Trophoblast cell (in vitro differentiated cells and primary cell): Measurements from ENCODE around the gene COQ8B.

Experiments used
- DNase-seq, 2 donors: peaks; one replicate each; pipeline ENCODE4 v3.0.0-alpha.2; 2016
- H2AFZ ChIP-seq: 2 replicates; pipeline ENCODE4 v1.6.1; 2013; ENCODE audit warnings: low read length, moderate library complexity, mild to moderate bottlenecking; ENCODE audit not compliant: insufficient read depth, poor library complexity
- H2AK5ac ChIP-seq: 2 replicates; pipeline ENCODE4 v1.6.1; 2013; ENCODE audit warnings: mild to moderate bottlenecking, low read length
- H2BK120ac ChIP-seq: 2 replicates; pipeline ENCODE4 v1.6.1; 2013; ENCODE audit warnings: low read length, mild to moderate bottlenecking, moderate library complexity; ENCODE audit not compliant: insufficient read depth, poor library complexity
- H2BK12ac ChIP-seq: 2 replicates; pipeline ENCODE4 v1.6.1; 2013; ENCODE audit warnings: mild to moderate bottlenecking, low read length, moderate library complexity
- H2BK5ac ChIP-seq: 2 replicates; pipeline ENCODE4 v1.6.1; 2013; ENCODE audit warnings: low read length, low read depth, moderate library complexity, mild to moderate bottlenecking; ENCODE audit not compliant: poor library complexity
- H3K14ac ChIP-seq: 2 replicates; pipeline ENCODE4 v1.6.1; 2013; ENCODE audit warnings: mild to moderate bottlenecking, low read length
- H3K18ac ChIP-seq: 2 replicates; pipeline ENCODE4 v1.6.1; 2013; ENCODE audit warnings: mild to moderate bottlenecking, low read length
- H3K23ac ChIP-seq: 2 replicates; pipeline ENCODE4 v1.6.1; 2013; ENCODE audit warnings: low read length
- H3K27ac ChIP-seq: 2 replicates; pipeline ENCODE4 v1.5.1; 2013; ENCODE audit warnings: low read depth, mild to moderate bottlenecking, inconsistent platforms, low read length, moderate library complexity
- H3K27me3 ChIP-seq: 2 replicates; pipeline ENCODE4 v1.6.1; 2013; ENCODE audit warnings: inconsistent platforms, mild to moderate bottlenecking, low read length, moderate library complexity; ENCODE audit not compliant: insufficient read depth
- H3K36me3 ChIP-seq, 2 experiments: 1 replicate in 1 of 2; 2 replicates in 1 of 2; pipeline ENCODE4 v1.6.1; 2013; ENCODE audit warnings: low read length in 2 of 2, mild to moderate bottlenecking in 2 of 2, moderate library complexity in 1 of 2; ENCODE audit not compliant: insufficient read depth in 2 of 2, control insufficient read depth in 1 of 2
- H3K4ac ChIP-seq: 2 replicates; pipeline ENCODE4 v1.6.1; 2013; ENCODE audit warnings: low read depth, mild to moderate bottlenecking, low read length, moderate library complexity
- H3K4me1 ChIP-seq, 2 experiments: 1 replicate in 1 of 2; 2 replicates in 1 of 2; pipeline ENCODE4 v1.6.1; 2013; ENCODE audit warnings: low read length in 2 of 2, mild to moderate bottlenecking in 2 of 2, moderate library complexity in 1 of 2; ENCODE audit not compliant: insufficient read depth in 2 of 2, control insufficient read depth in 1 of 2
- H3K4me2 ChIP-seq: 2 replicates; pipeline ENCODE4 v1.6.1; 2013; ENCODE audit warnings: inconsistent platforms, mild to moderate bottlenecking, low read length, moderate library complexity
- H3K4me3 ChIP-seq: 2 replicates; pipeline ENCODE4 v1.5.1; 2013; ENCODE audit warnings: mild to moderate bottlenecking, low read depth, low read length, inconsistent platforms
- H3K79me1 ChIP-seq: one replicate; pipeline ENCODE4 v1.6.1; 2013; ENCODE audit warnings: low read length
- H3K79me2 ChIP-seq: 2 replicates; pipeline ENCODE4 v1.6.1; 2013; ENCODE audit warnings: low read length, mild to moderate bottlenecking; ENCODE audit not compliant: control insufficient read depth, insufficient read depth, poor library complexity
- H3K9ac ChIP-seq: 2 replicates; pipeline ENCODE4 v1.6.1; 2013; ENCODE audit warnings: mild to moderate bottlenecking, low read length
- H3K9me3 ChIP-seq: 2 replicates; pipeline ENCODE4 v1.6.1; 2013; ENCODE audit warnings: low read depth, mild to moderate bottlenecking, control low read depth, inconsistent platforms, low read length; ENCODE audit not compliant: insufficient read depth
- H4K12ac ChIP-seq: 2 replicates; pipeline ENCODE4 v1.6.1; 2013; ENCODE audit warnings: low read depth, mild to moderate bottlenecking, low read length, moderate library complexity
- H4K8ac ChIP-seq: 2 replicates; pipeline ENCODE4 v1.6.1; 2013; ENCODE audit warnings: low read depth, mild to moderate bottlenecking, low read length, moderate library complexity
- H4K91ac ChIP-seq: one replicate; pipeline ENCODE4 v1.6.1; 2013; ENCODE audit warnings: low read depth, mild to moderate bottlenecking, low read length, moderate library complexity
- WGBS: extraction: QIAGEN DNeasy Blood & Tissue Kit; methylation state at CpG from one replicate; pipeline ENCODE4 v1.1.7; 2013; ENCODE audit warnings: missing lambda C conversion rate; ENCODE audit not compliant: insufficient read length, insufficient coverage; ENCODE audit errors: extremely low coverage; 5-methylcytosine and 5-hydroxymethylcytosine counted together

The COQ8B gene

DNA sequence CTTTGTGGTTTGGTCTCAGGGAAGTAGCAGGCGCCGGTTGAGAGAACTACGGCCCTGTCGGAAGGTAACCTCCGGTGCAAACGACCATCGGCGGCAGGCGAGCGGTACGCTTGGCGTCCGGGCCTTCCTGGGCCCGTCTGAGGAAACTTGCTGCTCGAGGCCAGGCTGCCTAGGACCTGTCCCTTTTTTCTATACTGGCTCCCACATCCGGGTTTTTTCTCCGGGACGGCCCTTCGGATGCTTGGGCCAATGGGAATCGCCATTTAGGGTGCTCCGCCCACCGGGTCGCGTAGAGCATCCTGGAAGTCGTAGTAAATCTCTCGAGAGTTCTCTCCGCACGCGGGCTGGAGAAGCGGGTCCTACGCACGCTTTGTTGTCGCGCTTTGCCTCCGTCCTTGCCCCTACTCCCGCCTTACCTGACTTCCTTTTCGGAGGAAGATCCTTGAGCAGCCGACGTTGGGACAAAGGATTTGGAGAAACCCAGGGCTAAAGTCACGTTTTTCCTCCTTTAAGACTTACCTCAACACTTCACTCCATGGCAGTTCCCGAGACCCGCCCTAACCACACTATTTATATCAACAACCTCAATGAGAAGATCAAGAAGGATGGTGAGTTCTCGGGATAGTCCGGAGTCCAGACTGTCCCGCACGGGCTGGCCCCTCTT is 34.3 kb upstream of the COQ8B start, which contains the start of gene SNRPA:
SNRPA (plus strand) TSS at position 330 of the 664 bp plus-strand sequence; CDS start at position 536, 206 bp downstream.
- H2AFZ ChIP-seq = peak within 1 kb of the TSS; percentile 62

DNA sequence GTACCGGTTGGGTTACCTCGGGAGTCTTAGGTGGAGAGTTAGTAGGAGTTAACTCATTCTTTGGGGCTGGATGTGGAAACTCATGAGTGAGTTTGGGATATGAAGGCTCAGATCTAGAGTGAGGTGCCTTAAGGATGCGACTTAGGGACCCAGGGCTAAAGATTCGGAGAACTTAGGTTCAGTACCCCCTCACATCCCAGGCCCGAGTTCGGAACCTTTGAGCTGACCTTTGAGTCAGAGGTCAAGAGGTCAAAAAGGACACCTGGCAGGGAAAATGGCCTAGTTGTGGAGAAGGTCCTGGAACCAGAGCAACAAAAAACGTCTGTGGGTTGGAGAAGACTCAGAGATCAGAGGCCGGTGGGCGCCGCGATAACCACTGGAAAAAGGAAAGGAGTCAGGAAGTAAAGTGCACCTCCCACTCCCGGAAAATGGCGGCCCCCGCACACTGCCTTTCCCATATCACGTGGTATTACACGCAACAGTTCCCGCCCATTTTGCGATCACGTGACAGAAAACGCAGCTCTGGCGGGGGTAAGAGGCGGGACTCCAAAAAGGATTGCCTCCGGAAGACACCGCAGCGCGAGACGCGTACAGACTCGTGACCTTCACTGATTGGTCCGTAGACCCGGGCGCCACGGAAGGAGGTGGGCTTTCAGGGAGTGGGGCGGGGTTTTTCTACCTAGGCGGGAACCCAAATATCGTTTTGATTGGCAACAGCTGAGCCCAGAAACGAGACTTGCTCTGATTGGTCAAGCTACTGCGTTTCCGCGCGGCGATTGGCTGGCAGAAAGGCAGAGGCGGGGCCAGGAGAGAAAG is 33.6 kb upstream of the COQ8B start, which contains the start of gene ACTMAP:
ACTMAP (minus strand) TSS at position 420 of the 816 bp plus-strand sequence. CDS start 674 bp downstream, outside the sequence.
- Histone ChIP-seq H2BK12ac (peak within 1 kb of the TSS; percentile 85), H3K27me3 (no peaks in the 10 kb centered on the region), H3K23ac (no peak within 1 kb of the TSS), H3K9me3 (no peaks in the 10 kb centered on the region), H4K12ac (peak within 1 kb of the TSS; percentile 83), H3K27ac (peak within 1 kb of the TSS; percentile 91), H3K36me3 (peaks cover 1 to 4% of the 10 kb centered on the region in 2 experiments), H2BK5ac (peak within 1 kb of the TSS; percentile 92), H2AFZ (peak within 1 kb of the TSS; percentile 62), H3K4me1 (peaks cover 29 to 31% of the 10 kb centered on the region in 2 experiments), H3K79me1 (peaks cover 29% of the 10 kb centered on the region), H3K4me3 (peak within 1 kb of the TSS; percentile 93), H3K14ac (peak within 1 kb of the TSS; percentile 94), H3K79me2 (peaks cover 28% of the 10 kb centered on the region), H4K8ac (peak within 1 kb of the TSS; percentile 98), H3K4me2 (peak within 1 kb of the TSS; percentile 68), H2BK120ac (peak within 1 kb of the TSS; percentile 91), H2AK5ac (peak within 1 kb of the TSS; percentile 93), H4K91ac (peak within 1 kb of the TSS; percentile 98), H3K18ac (peak within 1 kb of the TSS; percentile 90), H3K4ac (peak within 1 kb of the TSS; percentile 92), H3K9ac (peak within 1 kb of the TSS; percentile 97)
- peak; percentile 100 for DNase-seq
- no CpG with 5 or more reads among the region's 43 CpGs for WGBS

More for the DNA sequence above, 34.3 kb upstream of the COQ8B start, which contains the start of gene SNRPA:
- H4K8ac ChIP-seq = peak within 1 kb of the TSS; percentile 98
- peak within 1 kb of the TSS; percentile 92 for H2BK5ac ChIP-seq
- H3K27me3 ChIP-seq = no peaks in the 10 kb centered on the region
- H2AK5ac ChIP-seq = peak within 1 kb of the TSS; percentile 93
- peak within 1 kb of the TSS; percentile 94 for H3K14ac ChIP-seq
- H3K79me1 ChIP-seq = peaks cover 29% of the 10 kb centered on the region
- peak within 1 kb of the TSS; percentile 93 for H3K4me3 ChIP-seq
- no peaks in the 10 kb centered on the region for H3K9me3 ChIP-seq
- peaks cover 35% of the 10 kb centered on the region for H3K79me2 ChIP-seq
- H3K23ac ChIP-seq = no peak within 1 kb of the TSS
- H4K91ac ChIP-seq = peak within 1 kb of the TSS; percentile 98
- peak within 1 kb of the TSS; percentile 83 for H4K12ac ChIP-seq
- peak within 1 kb of the TSS; percentile 91 for H3K27ac ChIP-seq
- H3K18ac ChIP-seq = peak within 1 kb of the TSS; percentile 90
- H3K36me3 ChIP-seq = peaks cover 9 to 11% of the 10 kb centered on the region in 2 experiments
- peak; percentile 99 to 100 for DNase-seq
- peak within 1 kb of the TSS; percentile 91 for H2BK120ac ChIP-seq
- peak within 1 kb of the TSS; percentile 30 for H2BK12ac ChIP-seq
- peak within 1 kb of the TSS; percentile 68 for H3K4me2 ChIP-seq
- H3K4ac ChIP-seq = peak within 1 kb of the TSS; percentile 98
- H3K4me1 ChIP-seq = peaks cover 33 to 34% of the 10 kb centered on the region in 2 experiments
- H3K9ac ChIP-seq = peak within 1 kb of the TSS; percentile 97
- no CpG with 5 or more reads among the region's 46 CpGs for WGBS

DNA sequence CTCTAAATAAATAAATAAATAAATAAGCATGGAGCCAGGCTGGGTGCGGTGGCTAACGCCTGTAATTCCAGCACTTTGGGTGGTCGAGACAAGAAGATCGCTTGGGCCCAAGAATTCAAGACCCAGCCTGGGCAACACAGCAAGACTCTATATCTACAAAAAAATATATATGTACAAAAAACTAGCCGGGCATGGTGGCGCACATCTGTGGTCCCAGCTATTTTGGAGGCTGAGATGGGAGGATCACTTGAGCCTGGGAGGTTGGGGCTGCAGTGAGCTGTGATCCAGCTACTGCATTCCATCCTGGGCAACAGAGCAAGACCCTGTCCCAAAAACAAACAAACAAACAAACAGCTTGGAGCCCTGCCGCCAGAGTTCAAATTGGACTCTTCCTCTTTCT is 30.9 kb upstream of the COQ8B start:
- no peak overlapping the region for H3K27ac ChIP-seq

DNA sequence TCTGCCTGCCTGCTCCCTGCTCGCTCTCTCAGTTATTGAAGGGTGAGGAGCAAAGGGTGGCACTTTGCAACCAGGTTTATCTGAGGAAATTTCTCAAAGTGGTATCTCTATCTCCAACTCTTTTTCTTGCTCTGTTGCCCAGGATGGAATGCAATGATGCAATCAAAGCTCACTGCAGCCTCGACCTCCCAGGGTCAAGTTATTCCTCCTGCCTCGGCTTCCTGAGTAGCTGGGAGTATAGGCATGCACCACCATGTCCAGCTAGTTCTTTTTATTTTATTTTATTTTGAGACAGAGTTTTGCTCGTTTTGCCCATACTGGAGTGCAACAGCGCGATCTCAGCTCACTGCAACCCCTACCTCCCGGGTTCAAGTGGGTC is 28.7 kb upstream of the COQ8B start:
- Histone ChIP-seq H2AFZ (no peak overlapping the region), H3K4ac (no peak overlapping the region), H2BK120ac (peak overlapping the region; percentile 14), H2BK12ac (no peak overlapping the region), H3K18ac (peak overlapping the region; percentile 19), H3K79me1 (peaks cover 19% of the 10 kb centered on the region), H2BK5ac (peak overlapping the region; percentile 50), H3K23ac (no peak overlapping the region), H2AK5ac (peak overlapping the region; percentile 7), H3K79me2 (peaks cover 7% of the 10 kb centered on the region), H3K9me3 (no peaks in the 10 kb centered on the region), H4K8ac (peak overlapping the region; percentile 59), H3K27me3 (no peaks in the 10 kb centered on the region), H3K14ac (peak overlapping the region; percentile 54), H3K4me2 (peak overlapping the region; percentile 32), H4K91ac (peak overlapping the region; percentile 84), H3K4me3 (no peak overlapping the region), H4K12ac (no peak overlapping the region), H3K4me1 (peaks cover 30 to 31% of the 10 kb centered on the region in 2 experiments), H3K27ac (peak overlapping the region; percentile 78), H3K9ac (no peak overlapping the region), H3K36me3 (peaks cover 3 to 5% of the 10 kb centered on the region in 2 experiments)
- DNase-seq = peak in 1 of 2 donors; percentile 66
- no CpG with 5 or more reads among the region's 7 CpGs for WGBS

More for the DNA sequence above, 30.9 kb upstream of the COQ8B start:
- DNase-seq = no peak
- Histone ChIP-seq H3K4me1 (peaks cover 30 to 31% of the 10 kb centered on the region in 2 experiments), H3K9me3 (no peaks in the 10 kb centered on the region), H2AK5ac (no peak overlapping the region), H3K23ac (no peak overlapping the region), H4K91ac (no peak overlapping the region), H3K14ac (no peak overlapping the region), H4K8ac (no peak overlapping the region), H3K18ac (no peak overlapping the region), H3K79me1 (peaks cover 28% of the 10 kb centered on the region), H3K36me3 (no peaks in the 10 kb centered on the region), H2BK120ac (no peak overlapping the region), H4K12ac (no peak overlapping the region), H3K4ac (no peak overlapping the region), H3K27me3 (no peaks in the 10 kb centered on the region), H2BK5ac (no peak overlapping the region), H3K4me2 (no peak overlapping the region), H3K4me3 (no peak overlapping the region), H2AFZ (no peak overlapping the region), H3K9ac (no peak overlapping the region), H3K79me2 (peaks cover 17% of the 10 kb centered on the region), H2BK12ac (no peak overlapping the region)
- no CpG with 5 or more reads among the region's 7 CpGs for WGBS
